Measurements from ENCODE around the gene DGLUCY. TPM values are rescaled to one million over a fixed set of nuclear protein-coding genes. Genes with fewer than 3 reads are reported as not detected.
A peak's percentile ranks its signal among the peaks of the same experiment; 100 is the strongest.

DGLUCY gene
- total and polyA plus RNA-seq, 2 of the 13 experiments (the other 11 are each of a cell fraction or from before 2014, with no cell fraction given), result 14.8 to 36.3 TPM

- Histone ChIP-seq H3K4me2 (ENCODE audit: low read depth, low read length) (no peak overlapping the region), H3K27me3 (ENCODE audit: control insufficient read depth in 1 of 2, insufficient read depth in 2 of 2, low read length in 2 of 2) (peaks cover 11 to 54% of the 10 kb centered on the region in 2 experiments), H3K79me2 (ENCODE audit: insufficient read depth, low read length) (no peaks in the 10 kb centered on the region), H2AFZ (ENCODE audit: low read length) (no peak overlapping the region), H3K36me3 (replicated peaks in 1 of 2; ENCODE audit: control insufficient read depth in 1 of 2, insufficient read depth in 2 of 2, low read length in 2 of 2) (no peaks in the 10 kb centered on the region), H3K27ac (ENCODE audit: extremely low read length, insufficient read depth, low read length) (no peak overlapping the region), H3K9ac (ENCODE audit: insufficient read depth, low read depth, low read length) (no peak overlapping the region), H3K9me3 (ENCODE audit: low read length) (no peaks in the 10 kb centered on the region), H3K4me3 (replicated peaks in 1 of 3; ENCODE audit: insufficient read depth in 1 of 3, low read depth in 2 of 3, low read length in 3 of 3) (no peak overlapping the region), H3K4me1 (ENCODE audit: insufficient read depth, low read length) (peaks cover 18% of the 10 kb centered on the region), H4K20me1 (ENCODE audit: insufficient read depth, low read length) (no peaks in the 10 kb centered on the region)
- POLR2A ChIA-PET, result no interaction called here
- peak; percentile 19 for ATAC-seq
- FAIRE-seq, result no peak
- intact Hi-C loops (cut with micrococcal nuclease; ENCODE audit: unreplicated experiment), result no loop called here
- CTCF ChIA-PET (ENCODE audit: low intra/inter-chr PET ratio, low total read pairs), result no interaction called here
- BruUV-seq (replicated peaks), result no TSS peak
- in situ Hi-C loops (cut with HindIII; ENCODE audit: extremely low pct_ligation_motif_present, low pct_unique_long_range_greater_than_20kb), result no loop called here
- TF ChIP-seq ZNF670 (CRISPR knock-in tag; IDR thresholded peaks at IDR 0.05; ENCODE audit: borderline replicate concordance) (no peak), HNRNPK (IDR thresholded peaks at IDR 0.05; ENCODE audit: low read depth, low read length, poor library complexity, severe bottlenecking) (no peak), ZBTB20 (CRISPR knock-in tag; IDR thresholded peaks at IDR 0.05; ENCODE audit: borderline replicate concordance, low read depth) (no peak), THAP11 (CRISPR knock-in tag; IDR thresholded peaks at IDR 0.05) (no peak), CTCF (CRISPR knock-in tag; IDR thresholded peaks at IDR 0.05) (peak; percentile 28), KDM4B (CRISPR knock-in tag; IDR thresholded peaks at IDR 0.05) (no peak), GPN1 (CRISPR knock-in tag; IDR thresholded peaks at IDR 0.05; ENCODE audit: borderline replicate concordance) (no peak)
- 22% methylated on average over 9 of the region's 9 CpGs for WGBS (ENCODE audit: low lambda C conversion rate)
- no peak for DNase-seq (ENCODE audit: low spot score)
These were observed 141.3 kb downstream of the DGLUCY start for GRCh38 chr14:91255026-91255695.

All from HepG2 (cell line).